IMR-90 (cell line): ENCODE data around the gene SLC25A21.

Experiments used
- BHLHE40 ChIP-seq: fragments of 150-350 bp; IDR thresholded peaks from 2 replicates; pipeline ENCODE4 v1.6.1; 2016; ENCODE audit warnings: mild to moderate bottlenecking, low read depth, low read length
- CEBPB ChIP-seq: IDR thresholded peaks from 2 replicates; pipeline ENCODE4 v1.6.1; 2012; ENCODE audit warnings: low read depth, low read length, improper control_type of control experiment
- CTCF ChIP-seq: conservative IDR thresholded peaks from 2 replicates; pipeline ENCODE4 v1.5.1; 2012; ENCODE audit warnings: mild to moderate bottlenecking, low read depth, low read length, improper control_type of control experiment
- RFX5 ChIP-seq: IDR thresholded peaks from 2 replicates; pipeline ENCODE4 v1.8.0; 2012; ENCODE audit warnings: low read depth, mild to moderate bottlenecking, low read length, moderate library complexity
- SMC3 ChIP-seq: fragments of 150-350 bp; IDR thresholded peaks from 2 replicates; pipeline ENCODE4 v1.6.1; 2016; ENCODE audit warnings: low read depth, mild to moderate bottlenecking, antibody characterized with exemption, low read length, moderate library complexity
- TF ChIP-seq, protein P1 (sequence below): fragments of 150-350 bp; IDR thresholded peaks from 2 replicates; pipeline ENCODE4 v1.6.1; 2016; ENCODE audit warnings: low read depth, mild to moderate bottlenecking, low read length, moderate library complexity, borderline replicate concordance

DNA sequence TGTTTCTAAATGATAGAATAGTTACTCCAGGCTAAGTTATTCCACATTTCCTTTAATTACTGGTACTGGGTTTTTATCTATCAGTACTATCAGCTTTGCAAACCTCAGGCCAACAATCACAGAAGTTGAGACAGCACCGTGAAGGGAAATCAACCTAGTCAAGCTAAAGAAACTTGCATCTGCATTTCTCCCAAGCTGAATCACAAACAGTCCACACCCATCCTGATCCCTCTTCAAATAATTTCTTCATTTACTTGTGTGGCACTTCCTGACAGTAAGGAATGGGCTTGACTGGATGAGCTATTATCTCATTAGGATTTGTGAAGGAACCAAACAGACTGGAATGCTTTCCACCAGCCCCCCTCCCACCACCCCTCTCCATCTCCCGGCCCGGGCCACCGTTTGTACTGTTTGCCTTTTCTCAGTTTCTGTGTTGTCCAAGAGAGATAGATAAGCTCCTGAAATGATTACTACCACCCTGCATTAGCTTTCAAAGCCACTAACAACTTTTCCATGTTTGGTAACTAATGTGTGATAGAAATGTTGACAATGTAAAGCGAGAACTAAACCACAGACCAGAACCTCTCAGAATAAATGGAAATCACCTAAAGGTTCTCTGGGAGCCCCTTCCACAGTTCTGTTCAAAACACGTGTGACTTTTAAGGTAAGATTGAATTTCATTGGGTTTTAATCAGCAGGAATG lies 236.3 kb downstream of the SLC25A21 start:
- TF ChIP-seq SMC3 (no peak), CTCF (no peak), BHLHE40 (no peak), RFX5 (no peak), CEBPB (no peak)
- TF ChIP-seq, protein P1, sequence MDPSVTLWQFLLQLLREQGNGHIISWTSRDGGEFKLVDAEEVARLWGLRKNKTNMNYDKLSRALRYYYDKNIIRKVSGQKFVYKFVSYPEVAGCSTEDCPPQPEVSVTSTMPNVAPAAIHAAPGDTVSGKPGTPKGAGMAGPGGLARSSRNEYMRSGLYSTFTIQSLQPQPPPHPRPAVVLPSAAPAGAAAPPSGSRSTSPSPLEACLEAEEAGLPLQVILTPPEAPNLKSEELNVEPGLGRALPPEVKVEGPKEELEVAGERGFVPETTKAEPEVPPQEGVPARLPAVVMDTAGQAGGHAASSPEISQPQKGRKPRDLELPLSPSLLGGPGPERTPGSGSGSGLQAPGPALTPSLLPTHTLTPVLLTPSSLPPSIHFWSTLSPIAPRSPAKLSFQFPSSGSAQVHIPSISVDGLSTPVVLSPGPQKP = no peak
